BLaER1 treated with 17β-estradiol and CSF1 and Interleukin-3, amounts not matched to agents 10 nM and 100 nM (cell line): ENCODE measurements around the gene UBE2QL1.

Experiments used
- H3K27ac ChIP-seq, 11 experiments: shearing (Covaris generic); formaldehyde crosslinking; 2 replicates each; pipeline ENCODE4 v1.8.1; 2022
- H3K27me3 ChIP-seq, 11 experiments: shearing (Covaris generic); formaldehyde crosslinking; 2 replicates each; pipeline ENCODE4 v1.8.1; 2022
- H3K36me3 ChIP-seq, 11 experiments: shearing (Covaris generic); formaldehyde crosslinking; 2 replicates each; pipeline ENCODE4 v1.8.1; 2022
- H3K4me1 ChIP-seq, 10 experiments: shearing (Covaris generic); formaldehyde crosslinking; 2 replicates each; pipeline ENCODE4 v1.8.1; 2022
- H3K4me2 ChIP-seq, 11 experiments: shearing (Covaris generic); formaldehyde crosslinking; 2 replicates each; pipeline ENCODE4 v1.8.1; 2022
- H3K4me3 ChIP-seq, 10 experiments: shearing (Covaris generic); formaldehyde crosslinking; 2 replicates each; pipeline ENCODE4 v1.8.1; 2022
- H3K9ac ChIP-seq, 11 experiments: shearing (Covaris generic); formaldehyde crosslinking; 2 replicates each; pipeline ENCODE4 v1.8.1; 2022
- H3K9me3 ChIP-seq, 11 experiments: shearing (Covaris generic); formaldehyde crosslinking; replicated peaks in 1 of 11; 2 replicates each; pipeline ENCODE4 v1.8.1; 2022
- H4K20me1 ChIP-seq, 11 experiments: shearing (Covaris generic); formaldehyde crosslinking; 2 replicates each; pipeline ENCODE4 v1.8.1; 2022
- Cebpa-rat ChIP-seq, 11 experiments: shearing (Covaris generic); IDR thresholded peaks; 2 replicates each; pipeline ENCODE4 v1.8.1; 2022

The UBE2QL1 gene

DNA sequence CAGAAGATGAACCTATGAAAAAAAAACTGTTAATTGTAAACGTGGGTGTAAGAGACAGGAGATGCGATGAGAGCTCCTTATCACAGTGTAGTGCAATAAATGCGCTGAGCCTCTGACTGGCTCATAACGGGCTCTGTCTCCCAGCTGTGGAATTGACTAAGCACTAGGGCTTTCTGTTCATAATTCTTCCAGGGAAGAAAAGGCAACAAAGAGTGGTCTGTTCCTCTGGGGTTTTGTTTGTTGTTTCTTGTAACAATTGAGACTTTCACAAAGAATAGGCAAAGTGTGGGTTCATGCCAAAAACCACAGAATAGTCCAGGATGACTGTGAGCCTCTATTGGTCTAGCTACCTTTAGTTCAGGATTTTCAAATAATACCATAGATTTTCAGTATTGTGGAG, 39.4 kb downstream of the UBE2QL1 start:
- no peaks in the 10 kb centered on the region for H3K36me3 ChIP-seq
- no peak overlapping the region for H3K4me2 ChIP-seq
- no peak overlapping the region for H3K9ac ChIP-seq
- no peak overlapping the region for H3K4me3 ChIP-seq
- H3K9me3 ChIP-seq, result no peaks in the 10 kb centered on the region
- H3K27me3 ChIP-seq, result no peaks in the 10 kb centered on the region
- no peak for TF ChIP-seq Cebpa-rat (IDR thresholded peaks at IDR 0.05)
- peaks cover 13 to 26% (median 21%) of the 10 kb centered on the region in 10 experiments for H3K4me1 ChIP-seq
- H4K20me1 ChIP-seq, result no peaks in the 10 kb centered on the region
- no peak overlapping the region for H3K27ac ChIP-seq

DNA sequence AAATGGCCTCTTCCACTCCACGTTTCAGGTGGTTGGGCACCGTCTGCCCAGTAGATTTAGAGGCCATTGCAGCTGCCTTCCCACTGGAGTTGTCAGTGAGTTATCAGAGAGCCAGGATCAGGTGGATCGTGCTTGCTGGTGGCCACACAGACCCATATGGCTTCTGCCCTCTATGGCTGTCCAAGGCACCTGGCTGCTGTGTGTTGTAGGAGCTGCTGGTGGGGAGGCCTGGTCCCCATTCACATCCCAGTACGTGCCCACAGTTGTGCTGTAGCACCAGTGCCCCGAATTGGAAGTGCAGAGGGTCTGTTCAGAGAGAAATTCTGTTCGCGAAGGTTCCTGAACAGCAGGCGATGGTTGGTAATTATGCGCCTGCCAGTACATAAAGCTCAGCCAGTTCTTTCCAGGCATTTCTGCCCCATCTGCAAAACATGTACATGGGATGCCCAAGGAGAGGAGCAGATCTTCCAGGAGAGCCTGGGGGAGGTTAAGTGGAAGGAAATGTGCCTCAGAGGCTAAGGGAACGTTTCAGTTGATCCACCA, 41.1 kb downstream of the UBE2QL1 start:
- no peak for TF ChIP-seq Cebpa-rat (IDR thresholded peaks at IDR 0.05)

DNA sequence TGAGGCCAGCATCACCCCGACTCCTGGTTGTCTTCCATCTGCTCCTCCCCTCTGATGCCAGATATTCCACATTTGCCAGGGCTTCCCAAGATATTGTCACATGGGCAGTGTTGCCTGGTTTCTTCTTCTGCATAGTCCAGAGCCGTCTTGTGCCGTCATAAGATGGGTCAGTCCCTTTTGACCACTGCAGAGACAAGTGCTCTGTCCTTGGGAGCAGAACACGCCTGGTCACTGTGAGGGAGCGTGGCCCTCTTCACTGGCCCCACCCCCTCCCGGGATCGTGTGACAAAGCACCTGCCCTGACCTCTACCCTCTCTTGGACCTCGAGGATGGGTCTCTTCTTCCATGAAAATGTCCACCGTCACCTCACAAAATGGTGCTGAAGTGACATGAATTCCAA, 41.6 kb downstream of the UBE2QL1 start:
- peaks cover 7 to 22% (median 10%) of the 10 kb centered on the region in 10 experiments for H3K4me1 ChIP-seq
- H3K9ac ChIP-seq, result no peak overlapping the region
- no peak overlapping the region for H3K4me2 ChIP-seq

More for the DNA sequence above, 41.1 kb downstream of the UBE2QL1 start:
- Histone ChIP-seq H3K36me3 (no peaks in the 10 kb centered on the region), H3K27me3 (no peaks in the 10 kb centered on the region; a peak in 1 of 22 replicates), H3K9ac (no peak overlapping the region), H3K4me3 (no peak overlapping the region), H3K4me1 (peaks cover 12 to 26% (median 16%) of the 10 kb centered on the region in 10 experiments), H4K20me1 (no peaks in the 10 kb centered on the region), H3K9me3 (no peaks in the 10 kb centered on the region), H3K4me2 (no peak overlapping the region), H3K27ac (no peak overlapping the region)

DNA sequence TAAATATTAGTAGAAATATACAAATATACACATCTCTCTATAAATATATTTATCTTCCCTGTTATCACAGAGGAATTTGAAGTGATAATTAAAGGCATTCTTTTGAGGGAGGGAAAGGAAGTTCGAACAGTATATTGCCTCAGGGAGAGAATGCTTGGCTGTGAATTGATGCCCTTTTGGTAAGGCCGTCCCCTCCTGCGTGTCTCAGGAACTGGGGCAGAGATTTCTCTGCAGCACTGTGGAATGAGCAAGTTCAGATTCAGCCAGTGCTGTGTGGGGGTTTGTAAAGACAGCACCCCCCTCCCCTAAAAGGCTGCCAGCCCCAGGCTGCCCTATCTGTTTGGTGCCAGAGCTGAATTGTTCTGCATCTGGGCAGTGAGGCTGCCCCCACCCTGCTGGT, 42.0 kb downstream of the UBE2QL1 start:
- no peak overlapping the region for H3K27ac ChIP-seq
- no peaks in the 10 kb centered on the region for H4K20me1 ChIP-seq
- no peak overlapping the region for H3K9ac ChIP-seq
- H3K4me1 ChIP-seq, result peaks cover 2 to 18% (median 6%) of the 10 kb centered on the region in 10 experiments; a peak in 19 of 20 replicates
- no peak overlapping the region for H3K4me2 ChIP-seq
- H3K4me3 ChIP-seq, result no peak overlapping the region
- no peaks in the 10 kb centered on the region for H3K9me3 ChIP-seq
- H3K36me3 ChIP-seq, result no peaks in the 10 kb centered on the region
- peaks cover 0 to 5% (median 0%) of the 10 kb centered on the region in 11 experiments; a peak in 2 of 22 replicates for H3K27me3 ChIP-seq
- no peak for TF ChIP-seq Cebpa-rat (IDR thresholded peaks at IDR 0.05)

More for the DNA sequence above, 41.6 kb downstream of the UBE2QL1 start:
- Histone ChIP-seq H3K36me3 (no peaks in the 10 kb centered on the region), H3K4me3 (no peak overlapping the region), H3K9me3 (no peaks in the 10 kb centered on the region), H3K27me3 (peaks cover 0 to 1% (median 0%) of the 10 kb centered on the region in 11 experiments; a peak in 1 of 22 replicates), H3K27ac (no peak overlapping the region), H4K20me1 (no peaks in the 10 kb centered on the region)
- no peak for TF ChIP-seq Cebpa-rat (IDR thresholded peaks at IDR 0.05)

DNA sequence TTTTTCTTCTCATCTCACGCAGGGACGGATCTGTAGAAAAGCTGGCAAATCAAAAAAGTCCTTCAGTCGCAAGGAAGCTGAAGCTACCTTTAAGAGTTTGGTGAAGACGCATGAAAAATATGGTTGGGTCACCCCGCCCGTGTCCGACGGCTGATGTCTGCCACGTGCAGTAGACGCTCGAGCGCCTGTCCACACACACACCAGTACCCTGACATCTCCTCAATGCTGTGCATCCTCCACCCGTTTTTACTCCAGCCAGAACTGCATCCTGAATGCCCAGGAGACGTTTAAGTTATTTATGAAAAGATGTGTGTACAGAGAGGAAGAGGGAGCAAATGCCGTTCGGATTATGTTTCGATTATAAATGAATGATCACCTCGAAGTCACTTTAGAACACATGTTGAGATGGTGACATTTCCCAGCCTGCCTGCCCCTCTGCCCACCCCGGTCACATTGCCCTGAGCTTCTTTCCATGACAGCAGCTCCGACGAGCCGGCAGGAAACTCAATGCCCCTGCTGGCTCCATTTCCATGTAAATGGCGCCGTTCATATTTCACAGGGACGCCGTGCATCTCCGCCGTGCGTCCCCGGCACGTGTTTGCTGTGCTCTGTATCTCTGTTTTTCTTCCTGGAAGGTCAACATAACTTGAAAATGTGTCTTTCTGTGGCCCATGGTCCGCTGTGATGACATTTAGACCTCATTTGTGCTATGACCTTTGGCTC, 42.7 kb downstream of the UBE2QL1 start:
- H3K9ac ChIP-seq, result no peak overlapping the region
- peak overlapping the region in 3 of 11 experiments; percentile 32 to 70 (median 56); a peak in 3 of 22 replicates for H3K4me2 ChIP-seq
- H4K20me1 ChIP-seq, result no peaks in the 10 kb centered on the region
- no peaks in the 10 kb centered on the region for H3K36me3 ChIP-seq
- TF ChIP-seq Cebpa-rat (IDR thresholded peaks at IDR 0.05), result no peak
- H3K4me3 ChIP-seq, result no peak overlapping the region
- peaks cover 0 to 6% (median 0%) of the 10 kb centered on the region in 11 experiments; a peak in 2 of 22 replicates for H3K27me3 ChIP-seq
- no peaks in the 10 kb centered on the region for H3K9me3 ChIP-seq
- H3K4me1 ChIP-seq, result peaks cover 1 to 18% (median 6%) of the 10 kb centered on the region in 10 experiments; a peak in 19 of 20 replicates
- no peak overlapping the region for H3K27ac ChIP-seq

DNA sequence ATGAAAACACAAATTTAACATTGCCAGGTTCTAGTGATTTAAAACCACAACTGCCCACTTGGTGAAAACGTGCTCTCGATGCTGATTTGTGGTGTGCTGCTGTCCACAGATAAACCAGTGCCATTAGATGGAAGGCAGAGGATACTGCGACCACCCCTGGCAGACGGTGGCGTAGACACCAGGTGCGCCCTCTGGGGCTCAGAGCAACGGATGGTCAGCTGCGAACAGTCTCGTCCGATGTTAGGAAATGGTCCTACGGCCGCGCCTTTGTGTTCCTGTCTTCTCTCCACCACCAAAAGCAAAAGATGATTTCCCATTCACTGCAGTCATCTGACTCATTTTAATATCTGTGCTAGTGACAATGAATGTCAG, 43.2 kb downstream of the UBE2QL1 start:
- no peak for TF ChIP-seq Cebpa-rat (IDR thresholded peaks at IDR 0.05)
- H3K4me2 ChIP-seq, result peak overlapping the region in 5 of 11 experiments; percentile 32 to 70 (median 42); a peak in 10 of 22 replicates

DNA sequence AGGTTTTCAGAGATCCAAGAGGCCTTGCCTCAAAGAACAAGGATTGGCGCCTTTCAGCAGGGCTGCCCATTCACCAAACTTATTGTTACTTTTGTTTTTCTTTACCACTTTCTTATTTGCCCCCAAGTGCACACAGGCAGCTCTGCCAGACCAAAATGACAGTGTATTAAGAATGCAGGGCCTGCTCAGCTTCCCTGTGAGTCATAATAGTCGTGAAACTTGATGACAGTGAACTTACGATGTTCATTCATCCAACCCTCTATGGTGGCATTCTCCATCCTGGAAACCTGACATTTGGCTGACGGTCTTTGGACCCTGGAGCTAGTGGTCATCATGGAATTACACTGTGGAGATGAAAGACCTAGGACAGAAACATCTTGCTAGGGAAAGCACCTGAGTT, 44.3 kb downstream of the UBE2QL1 start:
- Histone ChIP-seq H3K9me3 (no peaks in the 10 kb centered on the region), H4K20me1 (no peaks in the 10 kb centered on the region), H3K4me3 (no peak overlapping the region), H3K4me2 (peak overlapping the region in 5 of 11 experiments; percentile 32 to 70 (median 42); a peak in 7 of 22 replicates), H3K9ac (no peak overlapping the region), H3K27me3 (peaks cover 0 to 6% (median 0%) of the 10 kb centered on the region in 11 experiments; a peak in 2 of 22 replicates), H3K4me1 (peaks cover 12 to 29% (median 20%) of the 10 kb centered on the region in 10 experiments), H3K36me3 (no peaks in the 10 kb centered on the region), H3K27ac (no peak overlapping the region)
- no peak for TF ChIP-seq Cebpa-rat (IDR thresholded peaks at IDR 0.05)

More for the DNA sequence above, 43.2 kb downstream of the UBE2QL1 start:
- H3K4me1 ChIP-seq, result peaks cover 7 to 23% (median 10%) of the 10 kb centered on the region in 10 experiments
- H3K36me3 ChIP-seq, result no peaks in the 10 kb centered on the region
- no peak overlapping the region for H3K27ac ChIP-seq
- no peaks in the 10 kb centered on the region for H4K20me1 ChIP-seq
- H3K9me3 ChIP-seq, result no peaks in the 10 kb centered on the region
- H3K9ac ChIP-seq, result no peak overlapping the region
- no peak overlapping the region for H3K4me3 ChIP-seq
- H3K27me3 ChIP-seq, result peaks cover 0 to 6% (median 0%) of the 10 kb centered on the region in 11 experiments; a peak in 2 of 22 replicates

DNA sequence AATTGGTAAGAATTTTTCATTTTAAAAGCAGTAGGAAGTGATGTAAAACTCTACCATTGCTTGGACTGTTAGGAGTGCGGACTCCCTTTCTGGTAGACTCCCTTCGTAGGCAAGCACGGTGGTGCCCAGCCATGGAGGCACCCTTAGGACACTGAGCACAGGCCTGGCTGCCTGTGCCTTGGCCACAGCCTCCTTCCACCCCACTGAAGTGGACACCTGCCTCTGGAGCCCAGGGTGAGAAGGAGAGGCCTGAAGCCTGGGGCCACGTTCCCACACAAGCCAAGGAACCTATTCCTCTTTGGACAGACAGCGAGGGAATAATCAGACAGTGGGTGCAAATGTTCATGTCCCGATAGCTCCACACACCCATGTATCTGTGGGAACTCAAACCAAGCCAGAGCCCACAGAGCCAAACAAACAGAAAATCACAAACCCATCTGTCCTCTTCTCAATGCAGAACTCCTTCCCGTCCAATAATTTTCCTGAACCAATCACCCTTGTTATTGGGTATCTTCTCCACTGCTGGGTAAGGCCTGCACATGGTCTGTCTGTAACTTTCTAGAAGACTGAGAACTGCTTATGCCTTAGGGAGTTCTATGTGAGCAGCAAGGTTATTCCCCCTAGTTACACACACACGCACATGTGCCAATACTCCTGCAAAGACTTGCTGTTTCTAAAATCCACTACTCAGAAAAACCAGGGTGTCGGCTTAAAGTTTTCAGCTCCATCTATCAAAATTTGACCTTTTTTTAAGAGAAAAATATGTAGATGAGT, 45.2 kb downstream of the UBE2QL1 start:
- Histone ChIP-seq H4K20me1 (no peaks in the 10 kb centered on the region), H3K9ac (no peak overlapping the region), H3K27me3 (peaks cover 0 to 6% (median 0%) of the 10 kb centered on the region in 11 experiments; a peak in 2 of 22 replicates), H3K4me2 (no peak overlapping the region), H3K27ac (no peak overlapping the region), H3K4me1 (peaks cover 12 to 29% (median 20%) of the 10 kb centered on the region in 10 experiments), H3K36me3 (no peaks in the 10 kb centered on the region), H3K4me3 (no peak overlapping the region), H3K9me3 (no peaks in the 10 kb centered on the region)
- no peak for TF ChIP-seq Cebpa-rat (IDR thresholded peaks at IDR 0.05)

DNA sequence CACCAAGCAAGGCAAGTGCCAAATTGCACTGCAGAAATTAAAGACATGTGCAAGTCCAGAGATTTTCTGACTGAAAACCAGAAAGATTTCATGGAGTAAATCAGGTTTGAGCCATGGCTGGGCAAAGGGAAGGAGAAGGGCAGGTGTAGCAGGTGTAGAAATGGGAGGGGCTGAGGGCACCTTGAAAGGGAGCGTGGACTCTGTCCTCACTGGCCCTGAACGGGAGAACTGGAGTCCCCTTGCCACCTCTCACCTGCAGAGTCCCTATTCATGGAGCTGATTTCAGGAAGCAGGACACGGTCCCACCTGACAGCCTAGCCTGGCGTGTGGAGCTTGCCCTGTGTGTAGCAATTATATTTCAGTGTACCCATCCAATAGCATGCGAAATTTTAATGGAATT, 46.3 kb downstream of the UBE2QL1 start:
- no peaks in the 10 kb centered on the region for H3K36me3 ChIP-seq
- TF ChIP-seq Cebpa-rat (IDR thresholded peaks at IDR 0.05), result no peak
- H3K9me3 ChIP-seq, result no peaks in the 10 kb centered on the region
- no peak overlapping the region for H3K9ac ChIP-seq
- H3K4me3 ChIP-seq, result no peak overlapping the region
- H3K4me2 ChIP-seq, result no peak overlapping the region; a peak in 1 of 22 replicates
- no peaks in the 10 kb centered on the region for H4K20me1 ChIP-seq
- no peak overlapping the region for H3K27ac ChIP-seq
- peaks cover 12 to 29% (median 20%) of the 10 kb centered on the region in 10 experiments for H3K4me1 ChIP-seq
- H3K27me3 ChIP-seq, result peaks cover 0 to 6% (median 0%) of the 10 kb centered on the region in 11 experiments; a peak in 2 of 22 replicates
